ENCODE results near the gene GSC2. TPM values are rescaled to one million over a fixed set of nuclear protein-coding genes. Genes with fewer than 3 reads are reported as not detected.

GSC2 gene
- total and polyA plus RNA-seq, 2 of the 4 experiments (the other 2 are of a cell fraction), result not detected

GRCh38 chr22:19176175-19176643, 26.1 kb upstream of the GSC2 start:
- no peak overlapping the region for H3K23ac ChIP-seq (ENCODE audit: low read depth, low read length)
- H3K79me1 ChIP-seq (ENCODE audit: low read depth in 1 of 2, low read length in 2 of 2), result peaks cover 11 to 63% of the 10 kb centered on the region in 2 experiments
- ChIA-PET POLR2A (ENCODE audit: unreplicated experiment) (no interaction called here), CTCF (no interaction called here)
- peaks cover 13% of the 10 kb centered on the region for H3K9me1 ChIP-seq (ENCODE audit: insufficient read depth, low read length)
- no peak overlapping the region for H3K14ac ChIP-seq (replicated peaks; ENCODE audit: low read depth, low read length)
- no peak overlapping the region for H3K9ac ChIP-seq (ENCODE audit: low read depth, low read length)
- H3K4ac ChIP-seq (ENCODE audit: low read depth, low read length), result no peak overlapping the region
- peaks cover 20% of the 10 kb centered on the region for H4K20me1 ChIP-seq (ENCODE audit: insufficient read depth, low read length)
- H3K9me3 ChIP-seq (ENCODE audit: control insufficient read depth, insufficient read depth, low read length), result no peaks in the 10 kb centered on the region
- no peak overlapping the region for H2BK20ac ChIP-seq (ENCODE audit: low read depth, low read length)
- dilution Hi-C loops (cut with HindIII; ENCODE audit: low sequenced_read_pairs, unreplicated experiment), result no loop called here
- no peak overlapping the region for H3K27ac ChIP-seq (ENCODE audit: insufficient read depth, low read length)
- no peak overlapping the region for H2AK9ac ChIP-seq (replicated peaks; ENCODE audit: low read depth, low read length, poor library complexity)
- H2BK120ac ChIP-seq (ENCODE audit: low read depth, low read length), result no peak overlapping the region
- peaks cover 8% of the 10 kb centered on the region for H3K36me3 ChIP-seq (ENCODE audit: control insufficient read depth, insufficient read depth, low read length)
- no peak overlapping the region for H2BK5ac ChIP-seq (ENCODE audit: low read depth, low read length, poor library complexity, severe bottlenecking)
- TF ChIP-seq MXI1 (IDR thresholded peaks at IDR 0.05; ENCODE audit: borderline replicate concordance, low read depth, low read length), result no peak
- no peak for TF ChIP-seq MAFK (IDR thresholded peaks at IDR 0.05; ENCODE audit: low read depth, low read length)
- H3K4me1 ChIP-seq (ENCODE audit: control insufficient read depth, insufficient read depth, low read length), result peaks cover 30% of the 10 kb centered on the region
- H2AFZ ChIP-seq (replicated peaks; ENCODE audit: low read length, poor library complexity), result no peak overlapping the region
- H3K18ac ChIP-seq (ENCODE audit: low read depth, low read length), result no peak overlapping the region
- H4K5ac ChIP-seq (ENCODE audit: low read depth, low read length), result no peak overlapping the region
- WGBS, 2 experiments (ENCODE audit: extremely low coverage in 2 of 2, insufficient read length in 1 of 2), result 78% methylated on average over 3 of the region's 12 CpGs; no CpG with 5 or more reads in 1 of the 2 experiments
- ATAC-seq (ENCODE audit: low read depth) (no peak), DNase-seq (no peak)
- H3K4me3 ChIP-seq (ENCODE audit: insufficient read depth, low read depth, low read length), result no peak overlapping the region
- H4K91ac ChIP-seq (ENCODE audit: insufficient read depth, low read depth, low read length), result no peak overlapping the region
- no peak overlapping the region for H2AK5ac ChIP-seq (ENCODE audit: low read depth, low read length)
- no peak overlapping the region for H3K56ac ChIP-seq (ENCODE audit: extremely low read depth, insufficient read depth, low read length)
- no peak overlapping the region for H4K8ac ChIP-seq (ENCODE audit: low read depth in 2 of 2, low read length in 2 of 2)
- BruUV-seq (replicated peaks), result no TSS peak
- no peaks in the 10 kb centered on the region for H3K27me3 ChIP-seq (ENCODE audit: control insufficient read depth, insufficient read depth, low read length)
- intact Hi-C loops (cut with micrococcal nuclease), result no loop called here
- in situ Hi-C loops (cut with MboI; ENCODE audit: low sequenced_read_pairs), result no loop called here
- no peak overlapping the region for H2BK15ac ChIP-seq (ENCODE audit: low read depth, low read length)
- no peak overlapping the region for H3K4me2 ChIP-seq (ENCODE audit: low read depth, low read length)

All from IMR-90 (cell line).